NT2/D1 (cell line): Measurements from ENCODE around the gene MIF4GD.

Experiments
- YY1 ChIP-seq: IDR thresholded peaks from 2 replicates; pipeline ENCODE4 v1.6.1; 2011; ENCODE audit not compliant: insufficient read length, insufficient read depth
- ZNF274 ChIP-seq: IDR thresholded peaks from 2 replicates; pipeline ENCODE4 v1.6.1; 2011; ENCODE audit warnings: mild to moderate bottlenecking, low read depth, low read length

- no peak for TF ChIP-seq YY1
- no peak for TF ChIP-seq ZNF274
These were observed 4.5 kb downstream of the MIF4GD start for GRCh38 chr17:75266316-75267152.
